GM18505 (cell line): ENCODE data around the gene ZNRF3.
"Not testable (repeated sequence)": the region's sequence is repeated elsewhere in the genome, so short reads cannot be mapped to it uniquely, and the experiment has no call there.

Experiments used
- ATAC-seq: cut with Tn5 transposase; IDR thresholded peaks from one replicate; pipeline ENCODE4 v1.9.1; 2021; ENCODE audit not compliant: unreplicated experiment
- POLR2A ChIP-seq: IDR thresholded peaks from 4 replicates; pipeline ENCODE4 v1.6.1; 2011; ENCODE audit warnings: borderline replicate concordance; ENCODE audit not compliant: insufficient read depth, insufficient read length; ENCODE audit errors: extremely low read depth

Gene ZNRF3

DNA sequence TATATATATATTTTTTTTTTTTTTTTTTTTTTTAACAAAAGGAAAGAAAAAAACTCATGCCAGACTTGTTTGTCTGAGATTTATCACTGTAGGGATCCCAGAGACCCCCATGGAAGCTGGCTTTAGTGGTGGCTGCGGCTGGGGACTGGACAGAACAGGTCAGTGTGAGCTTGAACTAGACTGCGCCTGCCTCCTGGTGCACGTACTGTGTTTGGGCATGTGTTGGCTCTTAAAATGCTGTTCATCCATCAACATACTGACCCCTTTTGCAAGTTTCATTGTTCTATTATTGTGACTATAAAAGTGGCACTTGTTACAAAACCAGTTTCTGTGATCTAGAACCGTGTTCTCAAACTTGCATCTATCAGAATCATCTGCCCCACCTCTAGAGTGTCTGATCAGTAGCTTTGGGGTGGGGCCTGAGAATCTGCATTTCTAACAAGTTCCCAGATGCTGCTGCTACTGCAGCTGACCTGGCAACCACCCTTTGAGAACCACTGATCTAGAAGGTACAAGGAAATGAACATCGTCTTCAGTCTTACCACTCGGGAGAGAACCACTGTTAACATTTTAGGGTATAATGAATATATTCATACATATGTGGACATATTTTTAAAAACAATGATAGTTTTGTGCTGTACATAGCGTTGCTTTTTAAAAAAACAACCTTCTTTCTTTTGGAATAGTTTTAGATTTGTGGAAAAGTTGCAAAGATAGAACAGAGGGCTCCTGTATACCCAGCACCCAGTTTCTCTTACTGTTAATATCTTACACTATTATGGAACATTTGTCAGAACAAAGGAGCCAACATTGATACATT, 54.0 kb downstream of the ZNRF3 start:
- no peak for TF ChIP-seq POLR2A
- ATAC-seq: no peak

DNA sequence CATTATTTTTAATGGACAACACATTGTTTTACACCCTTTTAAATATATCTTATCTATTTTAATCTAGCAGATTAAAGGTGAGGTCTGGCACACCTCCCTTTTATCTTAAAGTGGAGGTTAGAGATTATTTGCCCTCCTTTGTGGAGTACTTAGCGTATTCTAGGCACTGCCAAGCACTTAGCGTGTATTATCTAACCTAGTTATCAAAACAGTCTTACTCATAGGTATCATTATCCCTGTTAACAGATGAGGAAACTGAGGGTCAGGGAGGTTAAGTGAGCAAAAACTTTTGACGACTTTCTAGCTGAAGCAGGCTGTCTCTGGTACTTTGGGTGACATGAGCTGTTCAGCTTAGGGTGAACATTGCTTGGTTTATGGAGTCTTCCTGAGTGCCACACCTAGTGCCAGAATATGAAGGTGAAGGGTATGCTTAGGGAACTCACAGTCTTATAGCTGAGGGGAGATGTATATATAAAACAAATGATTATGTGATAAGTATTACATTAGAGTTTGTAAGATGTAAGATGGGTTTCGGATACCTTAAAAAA, 55.0 kb downstream of the ZNRF3 start:
- TF ChIP-seq POLR2A: no peak
- ATAC-seq: no peak

DNA sequence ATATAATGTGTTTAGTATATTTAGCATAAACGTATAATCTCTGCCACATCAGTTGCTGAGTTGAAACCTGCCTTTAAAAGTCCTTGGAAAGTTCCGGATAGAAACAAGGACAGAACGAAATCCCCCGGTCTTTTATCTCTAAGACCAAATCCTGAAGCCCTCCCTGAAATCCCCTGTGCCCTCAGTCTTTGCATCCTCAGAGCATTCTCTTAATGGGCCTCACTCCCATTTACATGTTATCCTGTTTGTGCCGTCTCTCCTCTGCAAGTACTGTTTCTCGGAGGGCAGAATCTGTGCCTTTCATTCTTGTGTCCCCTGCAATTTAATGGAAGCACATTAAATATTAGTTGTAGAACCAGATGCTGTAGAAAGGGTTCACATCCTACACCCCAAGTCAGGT, 56.0 kb downstream of the ZNRF3 start:
- no peak for ATAC-seq
- no peak for TF ChIP-seq POLR2A

DNA sequence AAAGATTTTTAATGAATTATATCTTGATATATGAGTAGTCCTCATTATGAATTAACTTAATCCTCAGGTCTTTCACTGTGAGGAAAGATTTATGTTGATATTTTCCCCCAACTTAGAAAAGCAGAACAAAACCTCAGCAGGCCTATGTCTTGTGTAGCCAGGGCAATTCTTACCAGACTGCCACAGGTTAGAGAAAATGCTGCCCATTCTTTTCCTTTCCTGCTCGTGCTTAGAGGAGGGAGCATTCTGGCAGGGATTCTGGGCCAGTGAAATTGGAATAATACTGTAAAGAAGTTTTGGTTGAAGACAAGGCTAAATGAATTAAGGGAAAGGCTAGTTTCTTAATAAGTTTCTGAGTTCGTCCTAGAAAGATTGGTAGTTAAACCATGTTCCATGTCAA, 56.6 kb downstream of the ZNRF3 start:
- no peak for ATAC-seq
- no peak for TF ChIP-seq POLR2A

DNA sequence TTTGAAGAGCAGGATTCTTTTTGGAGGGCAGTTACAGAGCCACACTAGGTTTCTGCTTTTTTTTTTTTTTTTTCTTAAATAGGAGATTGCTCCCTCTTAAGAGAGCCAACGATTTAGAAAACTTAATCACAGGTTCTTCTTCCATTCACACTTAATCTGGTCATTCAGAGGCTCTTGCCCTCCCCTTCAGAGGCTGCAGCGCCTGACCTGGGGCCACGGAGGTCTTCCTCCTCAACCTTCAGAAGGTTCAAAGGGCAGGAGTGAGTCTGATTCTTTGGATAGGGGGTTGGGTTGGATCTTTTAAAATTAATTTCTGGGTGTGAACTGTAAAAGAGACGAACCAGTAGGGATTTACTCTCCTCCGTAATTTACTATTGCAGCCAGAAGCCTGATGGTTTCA, 57.1 kb downstream of the ZNRF3 start:
- ATAC-seq: no peak
- TF ChIP-seq POLR2A: no peak

DNA sequence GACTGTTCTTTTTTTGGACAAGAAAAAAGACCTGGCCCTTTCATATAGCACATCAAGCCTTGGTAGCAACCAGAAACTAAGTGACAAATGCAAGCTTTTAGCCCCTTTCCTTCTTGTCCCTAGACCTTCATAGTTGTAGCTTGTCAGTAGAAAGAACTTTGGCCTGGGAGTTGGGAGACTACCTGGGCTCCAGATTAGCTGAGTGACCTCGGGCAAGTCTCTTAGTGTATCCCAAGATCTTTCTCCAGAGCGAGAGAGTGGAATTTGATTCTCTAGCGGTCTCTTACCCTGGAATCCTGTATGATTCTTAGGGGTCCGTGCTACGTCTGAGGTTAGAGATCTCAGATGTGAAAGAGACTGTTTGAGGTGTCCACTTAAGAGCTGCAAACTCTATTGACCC, 59.0 kb downstream of the ZNRF3 start:
- ATAC-seq: no peak
- TF ChIP-seq POLR2A: no peak

DNA sequence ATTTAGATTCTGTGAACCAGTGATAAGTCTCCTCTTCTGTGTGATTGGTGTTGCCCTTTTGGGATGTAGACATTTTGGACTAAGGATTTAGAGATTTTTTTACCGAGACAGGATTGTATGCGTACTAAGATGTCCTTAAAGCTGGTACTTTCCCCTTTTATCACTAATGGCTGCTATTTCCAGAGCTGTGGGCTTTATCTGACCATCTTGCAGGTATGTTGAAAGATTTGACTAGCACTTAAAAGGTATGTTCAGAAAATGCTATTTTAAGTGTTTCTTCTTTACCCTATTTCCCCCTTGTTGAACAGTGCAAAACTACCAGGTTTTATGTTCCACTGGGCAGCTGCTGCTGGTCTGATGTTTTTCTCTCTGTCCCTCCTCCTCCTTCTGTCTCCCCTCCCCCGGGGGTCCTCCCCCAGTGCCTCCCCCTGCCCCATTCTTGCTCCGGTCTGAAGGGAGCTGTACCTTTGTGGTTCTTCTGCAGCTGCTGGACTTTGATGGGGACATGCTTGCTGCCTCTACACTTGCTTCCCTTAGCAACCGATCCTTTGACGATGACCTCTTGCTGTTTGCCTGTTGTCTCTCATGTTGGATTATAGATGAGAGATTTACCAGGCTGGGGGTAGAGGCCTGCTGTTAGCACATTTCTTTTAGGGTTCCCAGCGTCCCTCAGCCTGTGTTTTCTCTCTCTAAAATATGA, 59.6 kb downstream of the ZNRF3 start:
- no peak for ATAC-seq
- no peak for TF ChIP-seq POLR2A

DNA sequence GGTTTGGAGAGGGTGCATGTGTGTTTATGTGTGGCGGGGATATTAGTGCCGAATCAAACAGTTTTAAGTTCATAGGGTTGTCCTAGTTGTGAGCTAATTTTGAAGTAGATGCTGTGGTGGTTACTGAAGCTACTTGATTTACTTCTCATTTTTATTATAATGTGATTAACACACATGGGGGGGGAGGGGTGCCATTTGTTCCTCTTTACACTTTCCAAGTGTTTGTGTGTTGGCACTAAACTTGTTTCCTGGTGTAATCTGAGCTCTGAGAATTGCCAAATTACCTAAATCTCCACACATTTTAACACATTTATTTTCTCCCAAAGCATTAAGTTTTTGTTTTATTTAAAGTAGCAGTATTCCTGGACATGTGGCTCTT, 60.1 kb downstream of the ZNRF3 start:
- TF ChIP-seq POLR2A: no peak
- no peak for ATAC-seq

DNA sequence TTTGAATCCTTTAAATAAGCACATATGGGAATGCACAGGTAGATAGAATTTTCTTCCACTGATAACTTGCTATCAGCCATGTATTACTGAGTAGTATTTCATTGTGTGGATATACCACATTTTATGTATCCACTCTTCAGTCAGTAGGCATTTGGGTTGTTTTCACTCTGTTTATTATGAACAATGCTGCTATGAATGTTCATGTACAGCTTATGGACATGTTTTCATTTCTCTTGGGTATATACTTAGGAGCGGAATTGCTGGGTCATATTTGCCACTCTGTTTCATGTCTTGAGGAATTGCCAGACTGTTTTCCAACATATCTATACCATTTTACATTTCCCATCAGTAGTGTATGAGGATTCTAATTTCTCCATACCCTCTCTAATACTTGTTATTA, 63.8 kb downstream of the ZNRF3 start:
- no peak for TF ChIP-seq POLR2A

DNA sequence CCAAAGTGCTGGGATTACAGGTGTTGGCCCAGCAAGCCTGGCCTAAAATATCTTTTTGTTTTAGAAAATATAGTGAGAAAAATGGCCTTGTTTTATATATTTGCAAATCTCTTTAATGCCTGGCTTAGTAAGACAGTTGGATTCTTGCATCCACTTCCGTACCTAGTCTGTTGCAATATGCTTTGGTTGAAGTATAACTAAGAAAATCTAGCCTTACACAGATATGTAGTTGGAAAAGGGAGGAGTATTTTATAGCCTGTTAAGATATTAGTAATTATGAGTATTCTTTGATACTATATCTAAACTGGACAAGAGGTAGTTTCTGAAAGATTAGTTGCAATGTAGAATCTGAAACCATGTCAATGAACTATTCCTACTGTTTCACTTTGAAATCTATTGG, 65.1 kb downstream of the ZNRF3 start:
- TF ChIP-seq POLR2A: no peak
- no peak for ATAC-seq

More for the DNA sequence above, 63.8 kb downstream of the ZNRF3 start:
- ATAC-seq: no peak

DNA sequence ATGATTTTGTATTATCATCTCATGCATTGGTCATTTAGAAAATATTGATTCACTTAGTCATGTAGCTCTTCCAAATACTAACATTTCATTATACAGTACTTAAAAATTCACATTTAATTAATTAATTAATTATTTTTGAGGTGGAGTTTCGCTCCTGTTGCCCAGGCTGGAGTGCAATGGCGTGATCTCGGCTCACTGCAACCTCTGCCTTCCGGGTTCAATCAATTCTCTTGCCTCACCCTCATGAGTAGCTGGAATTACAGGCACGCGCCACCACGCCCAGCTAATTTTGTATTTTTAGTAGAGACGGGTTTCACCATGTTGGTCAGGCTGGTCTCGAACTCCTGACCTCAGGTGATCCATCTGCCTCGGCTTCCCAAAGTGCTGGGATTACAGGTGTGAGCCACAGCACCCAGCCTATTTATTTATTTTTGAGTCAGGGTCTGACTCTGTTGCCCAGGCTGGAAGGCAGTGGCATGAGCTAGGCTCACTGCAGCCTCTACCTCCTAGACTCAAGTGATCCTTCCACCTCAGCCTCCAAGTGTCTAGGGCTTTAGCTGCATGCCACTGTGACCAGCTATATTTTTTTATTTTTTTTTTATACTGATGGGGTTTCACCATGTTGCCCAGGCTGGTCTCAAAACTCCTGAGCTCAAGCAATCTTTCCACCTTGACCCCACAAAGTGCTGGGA, 65.6 kb downstream of the ZNRF3 start:
- ATAC-seq: not testable (repeated sequence)

DNA sequence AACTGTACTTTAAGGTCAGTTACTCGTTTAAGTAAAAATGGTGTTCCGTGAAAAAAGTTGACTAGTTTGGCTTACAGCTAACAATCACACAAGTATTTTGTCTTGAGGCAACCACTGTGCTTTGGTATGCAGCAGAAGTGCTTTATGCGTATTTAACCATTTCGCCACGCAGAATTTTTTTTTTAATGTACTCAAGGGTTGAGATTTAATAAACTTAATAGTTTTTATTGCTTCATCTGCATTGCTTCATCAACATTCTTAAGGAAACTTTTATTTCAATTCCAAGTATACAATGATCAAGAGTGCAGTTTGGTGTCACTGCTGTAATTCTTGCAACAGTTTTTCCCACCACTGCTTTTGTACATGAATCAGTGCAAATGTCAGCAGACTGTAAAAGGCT, 66.4 kb downstream of the ZNRF3 start:
- ATAC-seq: no peak
- no peak for TF ChIP-seq POLR2A

DNA sequence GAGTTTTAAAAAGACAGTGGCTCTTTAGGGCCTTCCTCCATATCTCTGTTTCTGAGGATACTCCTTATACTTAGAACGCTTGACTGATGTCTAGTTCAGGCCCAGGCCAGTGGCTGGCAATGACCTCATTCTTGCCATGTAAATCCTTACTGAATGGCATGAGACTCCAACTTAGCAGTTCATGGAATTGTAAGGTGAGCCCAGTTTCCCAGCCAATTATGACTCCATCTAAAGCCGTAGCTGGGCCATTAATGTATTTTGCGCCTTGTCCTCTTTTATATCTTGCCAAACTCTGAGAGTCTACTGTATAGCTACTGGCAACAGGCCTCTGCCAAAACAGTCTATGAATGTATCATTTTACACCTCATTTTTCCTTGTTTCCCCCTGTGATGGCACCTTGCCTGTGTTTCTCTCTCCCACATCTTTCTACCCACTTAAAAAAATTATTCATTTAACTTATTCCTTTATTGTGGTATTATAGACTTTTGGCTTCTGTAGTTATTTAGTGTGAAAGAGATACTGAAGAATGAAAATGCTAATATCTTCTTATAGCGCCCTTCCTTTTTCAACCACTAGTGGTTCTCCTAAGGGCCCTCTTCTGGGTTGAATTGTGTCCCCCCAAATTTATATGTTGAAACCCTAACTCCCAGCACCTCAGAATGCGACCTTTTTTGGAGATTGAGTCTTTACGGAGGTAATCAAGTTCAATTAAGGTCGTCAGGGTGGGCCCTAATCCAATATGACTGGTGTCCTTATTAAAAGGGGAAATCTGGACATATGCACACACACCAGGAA, 67.4 kb downstream of the ZNRF3 start:
- TF ChIP-seq POLR2A: no peak
- no peak for ATAC-seq
